ENCODE data around the gene BICDL1. TPM values are rescaled to one million over a fixed set of nuclear protein-coding genes. Genes with fewer than 3 reads are reported as not detected.
A peak's percentile ranks its signal among the peaks of the same experiment; 100 is the strongest.

Gene BICDL1
- total and polyA plus RNA-seq, 10 donors, result 4.5 to 16.0 (median 8.7) TPM

- no peak overlapping the region for H3K27ac ChIP-seq
- no peak for DNase-seq
- WGBS, 5 donors, result 95 to 98% (median 96%) methylated on average over 2 of the region's 2 CpGs
- H3K4me1 ChIP-seq, result peaks cover 2 to 7% (median 4%) of the 10 kb centered on the region in 6 donors
- H3K4me3 ChIP-seq, result no peak overlapping the region
- TF ChIP-seq CTCF (IDR thresholded peaks at IDR 0.05 in 8 of 11, conservative IDR thresholded peaks at IDR 0.05 in 3 of 11) (no peak), POLR2AphosphoS5 (IDR thresholded peaks at IDR 0.05) (no peak), POLR2A (IDR thresholded peaks at IDR 0.05) (no peak)
- intact Hi-C loops (cut with DNase I; ENCODE audit: low total_unique reads), result no loop called here
- no peaks in the 10 kb centered on the region for H3K27me3 ChIP-seq (replicated peaks in 1 of 7)
- no peaks in the 10 kb centered on the region for H3K9me3 ChIP-seq
- no peaks in the 10 kb centered on the region for H3K36me3 ChIP-seq
Measured at GRCh38 chr12:120081641-120082040, 92.6 kb downstream of the BICDL1 start.

- TF ChIP-seq POLR2A (IDR thresholded peaks at IDR 0.05) (no peak), POLR2AphosphoS5 (IDR thresholded peaks at IDR 0.05) (no peak), CTCF (IDR thresholded peaks at IDR 0.05 in 8 of 11, conservative IDR thresholded peaks at IDR 0.05 in 3 of 11) (no peak)
- Histone ChIP-seq H3K9me3 (no peaks in the 10 kb centered on the region), H3K27ac (peak overlapping the region in 6 of 8 donors; percentile 24 to 84 (median 78)), H3K27me3 (replicated peaks in 1 of 7) (no peaks in the 10 kb centered on the region), H3K4me3 (no peak overlapping the region), H3K4me1 (peaks cover 10 to 23% (median 17%) of the 10 kb centered on the region in 6 donors), H3K36me3 (peaks cover 0 to 14% (median 0%) of the 10 kb centered on the region in 6 donors)
- peak; percentile 61 for DNase-seq
- WGBS, 5 donors, result 71 to 82% (median 72%) methylated on average over 6 of the region's 6 CpGs
- intact Hi-C loops (cut with DNase I; ENCODE audit: low total_unique reads), result no loop called here
Measured at GRCh38 chr12:120085920-120086645, 97.0 kb downstream of the BICDL1 start.

- Histone ChIP-seq H3K4me3 (peak overlapping the region in 6 of 8 donors; percentile 22 to 67 (median 40)), H3K9me3 (no peaks in the 10 kb centered on the region), H3K4me1 (peaks cover 10 to 23% (median 17%) of the 10 kb centered on the region in 6 donors), H3K27me3 (replicated peaks in 1 of 7) (no peaks in the 10 kb centered on the region), H3K27ac (peak overlapping the region in 7 of 8 donors; percentile 24 to 84 (median 76)), H3K36me3 (peaks cover 0 to 23% (median 7%) of the 10 kb centered on the region in 6 donors)
- TF ChIP-seq POLR2A (IDR thresholded peaks at IDR 0.05) (peak in 1 of 3 donors; percentile 78), POLR2AphosphoS5 (IDR thresholded peaks at IDR 0.05) (peak; percentile 89 to 95 (median 91)), CTCF (IDR thresholded peaks at IDR 0.05 in 8 of 11, conservative IDR thresholded peaks at IDR 0.05 in 3 of 11) (peak; percentile 97 to 100 (median 99))
- intact Hi-C loops (cut with DNase I; ENCODE audit: low total_unique reads), result no loop called here
- peak; percentile 100 for DNase-seq
- WGBS, 5 donors, result 0 to 1% (median 1%) methylated on average over 13 to 55 of the region's 55 CpGs
Measured at GRCh38 chr12:120086801-120087621, 98.0 kb downstream of the BICDL1 start.

GRCh38 chr12:120089105-120089504, 100.1 kb downstream of the BICDL1 start:
- H3K27ac ChIP-seq, result no peak overlapping the region
- intact Hi-C loops (cut with DNase I; ENCODE audit: low total_unique reads), result no loop called here
- H3K27me3 ChIP-seq (replicated peaks in 1 of 7), result no peaks in the 10 kb centered on the region
- H3K36me3 ChIP-seq, result peaks cover 0 to 44% (median 22%) of the 10 kb centered on the region in 6 donors
- H3K4me1 ChIP-seq, result peaks cover 10 to 23% (median 17%) of the 10 kb centered on the region in 6 donors
- no peak for DNase-seq
- 20 to 43% (median 37%) methylated on average over 7 to 8 of the region's 8 CpGs for WGBS, 5 donors
- H3K4me3 ChIP-seq, result no peak overlapping the region
- TF ChIP-seq POLR2A (IDR thresholded peaks at IDR 0.05) (no peak), POLR2AphosphoS5 (IDR thresholded peaks at IDR 0.05) (no peak), CTCF (IDR thresholded peaks at IDR 0.05 in 8 of 11, conservative IDR thresholded peaks at IDR 0.05 in 3 of 11) (no peak)
- H3K9me3 ChIP-seq, result no peaks in the 10 kb centered on the region
